ENCODE measurements around the gene ZNF3. TPM values are rescaled to one million over a fixed set of nuclear protein-coding genes. Genes with fewer than 3 reads are reported as not detected.

ZNF3 gene
- polyA plus RNA-seq, 3 donors = 7.1 to 13.4 (median 8.9) TPM

GRCh38 chr7:100064162-100064561 is 17.4 kb downstream of the ZNF3 start:
- Mint-ChIP-seq H3K27me3 (ENCODE audit: low read depth in 3 of 3) (peaks cover 0 to 6% (median 1%) of the 10 kb centered on the region in 3 donors), H3K36me3 (peaks cover 39 to 71% of the 10 kb centered on the region in 2 donors), H3K4me1 (no peaks in the 10 kb centered on the region), H3K9me3 (peaks cover 0 to 1% (median 0%) of the 10 kb centered on the region in 7 donors), H3K27ac (peak overlapping the region in 1 of 7 donors; percentile 33), H3K4me3 (no peak overlapping the region)
- H3K36me3 ChIP-seq (replicated peaks in 1 of 2; ENCODE audit: control insufficient read depth in 1 of 2, insufficient read depth in 2 of 2, low read length in 2 of 2) = peaks cover 20 to 62% of the 10 kb centered on the region in 2 donors
- H3K27ac ChIP-seq (ENCODE audit: low read depth in 1 of 2, low read length in 2 of 2) = no peak overlapping the region
- no peaks in the 10 kb centered on the region for H4K20me1 ChIP-seq (ENCODE audit: insufficient read depth, low read length)
- 100% methylated on average over 4 of the region's 9 CpGs for WGBS (ENCODE audit: insufficient coverage)
- H3K79me2 ChIP-seq (ENCODE audit: insufficient read depth, low read length) = no peaks in the 10 kb centered on the region
- TF ChIP-seq CTCF (IDR thresholded peaks at IDR 0.05) = no peak
- H2AFZ ChIP-seq (ENCODE audit: insufficient read depth, low read depth, low read length, poor library complexity, severe bottlenecking) = no peak overlapping the region
- H3K9ac ChIP-seq (ENCODE audit: insufficient read depth, low read length, poor library complexity, severe bottlenecking) = no peak overlapping the region
- H3K4me3 ChIP-seq (replicated peaks in 1 of 3; ENCODE audit: low read depth in 2 of 3, low read length in 3 of 3) = no peak overlapping the region
- no peaks in the 10 kb centered on the region for H3K4me1 ChIP-seq (ENCODE audit: control insufficient read depth in 1 of 2, insufficient read depth in 2 of 2, low read length in 2 of 2)
- no peaks in the 10 kb centered on the region for H3K9me3 ChIP-seq (replicated peaks in 1 of 2; ENCODE audit: control insufficient read depth in 1 of 2, insufficient read depth in 1 of 2, low read length in 2 of 2)
- H3K27me3 ChIP-seq (ENCODE audit: control insufficient read depth in 2 of 2, insufficient read depth in 2 of 2, low read length in 2 of 2) = no peaks in the 10 kb centered on the region
- DNase-seq = no peak
- H3K4me2 ChIP-seq (replicated peaks; ENCODE audit: extremely low read depth, low read length, poor library complexity, severe bottlenecking) = no peak overlapping the region
- intact Hi-C loops (cut with micrococcal nuclease) = no loop called here

- peaks cover 46 to 72% of the 10 kb centered on the region in 2 donors for H3K36me3 Mint-ChIP-seq
- no peak overlapping the region for H2AFZ ChIP-seq (ENCODE audit: insufficient read depth, low read depth, low read length, poor library complexity, severe bottlenecking)
- WGBS (ENCODE audit: insufficient coverage) = 100% methylated on average over 1 of the region's 4 CpGs
- peak overlapping the region in 2 of 7 donors; percentile 42 to 55 for H3K27ac Mint-ChIP-seq
- H3K36me3 ChIP-seq (replicated peaks in 1 of 2; ENCODE audit: control insufficient read depth in 1 of 2, insufficient read depth in 2 of 2, low read length in 2 of 2) = peaks cover 28 to 68% of the 10 kb centered on the region in 2 donors
- no peaks in the 10 kb centered on the region for H3K4me1 Mint-ChIP-seq
- H3K4me3 ChIP-seq (replicated peaks in 1 of 3; ENCODE audit: low read depth in 2 of 3, low read length in 3 of 3) = no peak overlapping the region
- H3K4me2 ChIP-seq (replicated peaks; ENCODE audit: extremely low read depth, low read length, poor library complexity, severe bottlenecking) = no peak overlapping the region
- peaks cover 0 to 1% (median 0%) of the 10 kb centered on the region in 7 donors for H3K9me3 Mint-ChIP-seq
- H4K20me1 ChIP-seq (ENCODE audit: insufficient read depth, low read length) = no peaks in the 10 kb centered on the region
- no peak overlapping the region for H3K9ac ChIP-seq (ENCODE audit: insufficient read depth, low read length, poor library complexity, severe bottlenecking)
- DNase-seq = no peak
- H3K27me3 ChIP-seq (ENCODE audit: control insufficient read depth in 2 of 2, insufficient read depth in 2 of 2, low read length in 2 of 2) = no peaks in the 10 kb centered on the region
- H3K79me2 ChIP-seq (ENCODE audit: insufficient read depth, low read length) = no peaks in the 10 kb centered on the region
- no peaks in the 10 kb centered on the region for H3K4me1 ChIP-seq (ENCODE audit: control insufficient read depth in 1 of 2, insufficient read depth in 2 of 2, low read length in 2 of 2)
- no peaks in the 10 kb centered on the region for H3K9me3 ChIP-seq (replicated peaks in 1 of 2; ENCODE audit: control insufficient read depth in 1 of 2, insufficient read depth in 1 of 2, low read length in 2 of 2)
- no peak for TF ChIP-seq CTCF (IDR thresholded peaks at IDR 0.05)
- intact Hi-C loops (cut with micrococcal nuclease) = no loop called here
- H3K27ac ChIP-seq (ENCODE audit: low read depth in 1 of 2, low read length in 2 of 2) = no peak overlapping the region
- H3K27me3 Mint-ChIP-seq (ENCODE audit: low read depth in 3 of 3) = peaks cover 0 to 6% (median 1%) of the 10 kb centered on the region in 3 donors
- no peak overlapping the region for H3K4me3 Mint-ChIP-seq
Observed at GRCh38 chr7:100063376-100063775, 18.1 kb downstream of the ZNF3 start.

Data from CD14-positive monocyte (primary cell).